Esophagus muscularis mucosa (tissue), 3 donors: Measurements from ENCODE around the gene KANK2.

ENCODE experiments used
- CTCF ChIP-seq, 3 experiments: fragments of 200-600 bp in 2 of 3; fragments of 450-650 bp in 1 of 3; sonication (generic) in 2 of 3; IDR thresholded peaks; one replicate each; pipeline ENCODE4 v1.5.1; 2017 to 2019; ENCODE audit warnings: antibody characterized with exemption in 3 of 3, mild to moderate bottlenecking in 2 of 3, moderate library complexity in 1 of 3
- POLR2A ChIP-seq: fragments of 450-650 bp; IDR thresholded peaks from one replicate; pipeline ENCODE4 v1.6.1; 2017; ENCODE audit warnings: antibody characterized with exemption, moderate library complexity, mild to moderate bottlenecking, low read depth

GRCh38 chr19:11141937-11142527 lies 55.3 kb downstream of the KANK2 start:
- TF ChIP-seq CTCF (IDR thresholded peaks at IDR 0.05) (peak in 2 of 3 experiments; percentile 19 to 42), POLR2A (no peak)
